NB4 (cell line): ENCODE data around the gene CDH23.
A peak's percentile ranks its signal among the peaks of the same experiment; 100 is the strongest.

Experiments used
- DNase-seq: peaks from one replicate; pipeline ENCODE4 v3.0.0; 2010; ENCODE audit warnings: low read depth
- H3K4me3 ChIP-seq: one replicate; pipeline ENCODE4 v1.5.1; 2011; ENCODE audit warnings: mild to moderate bottlenecking, low read depth, low read length, moderate library complexity
- CTCF ChIP-seq: IDR thresholded peaks from one replicate; pipeline ENCODE4 v1.5.1; 2012; ENCODE audit warnings: low read depth, low read length
- MAX ChIP-seq: IDR thresholded peaks from 2 replicates; pipeline ENCODE4 v1.6.1; 2011; ENCODE audit warnings: low read depth, low read length
- MYC ChIP-seq: IDR thresholded peaks from 2 replicates; pipeline ENCODE4 v1.6.1; 2011; ENCODE audit warnings: low read depth, low read length
- POLR2A ChIP-seq: IDR thresholded peaks from 2 replicates; pipeline ENCODE4 v1.6.1; 2011; ENCODE audit warnings: mild to moderate bottlenecking; ENCODE audit not compliant: insufficient read length; ENCODE audit errors: extremely low read depth

CDH23 gene

GRCh38 chr10:71472912-71473311 is 76.2 kb downstream of the CDH23 start:
- DNase-seq = no peak
- TF ChIP-seq POLR2A (no peak), MAX (no peak), CTCF (no peak), MYC (no peak)

DNA sequence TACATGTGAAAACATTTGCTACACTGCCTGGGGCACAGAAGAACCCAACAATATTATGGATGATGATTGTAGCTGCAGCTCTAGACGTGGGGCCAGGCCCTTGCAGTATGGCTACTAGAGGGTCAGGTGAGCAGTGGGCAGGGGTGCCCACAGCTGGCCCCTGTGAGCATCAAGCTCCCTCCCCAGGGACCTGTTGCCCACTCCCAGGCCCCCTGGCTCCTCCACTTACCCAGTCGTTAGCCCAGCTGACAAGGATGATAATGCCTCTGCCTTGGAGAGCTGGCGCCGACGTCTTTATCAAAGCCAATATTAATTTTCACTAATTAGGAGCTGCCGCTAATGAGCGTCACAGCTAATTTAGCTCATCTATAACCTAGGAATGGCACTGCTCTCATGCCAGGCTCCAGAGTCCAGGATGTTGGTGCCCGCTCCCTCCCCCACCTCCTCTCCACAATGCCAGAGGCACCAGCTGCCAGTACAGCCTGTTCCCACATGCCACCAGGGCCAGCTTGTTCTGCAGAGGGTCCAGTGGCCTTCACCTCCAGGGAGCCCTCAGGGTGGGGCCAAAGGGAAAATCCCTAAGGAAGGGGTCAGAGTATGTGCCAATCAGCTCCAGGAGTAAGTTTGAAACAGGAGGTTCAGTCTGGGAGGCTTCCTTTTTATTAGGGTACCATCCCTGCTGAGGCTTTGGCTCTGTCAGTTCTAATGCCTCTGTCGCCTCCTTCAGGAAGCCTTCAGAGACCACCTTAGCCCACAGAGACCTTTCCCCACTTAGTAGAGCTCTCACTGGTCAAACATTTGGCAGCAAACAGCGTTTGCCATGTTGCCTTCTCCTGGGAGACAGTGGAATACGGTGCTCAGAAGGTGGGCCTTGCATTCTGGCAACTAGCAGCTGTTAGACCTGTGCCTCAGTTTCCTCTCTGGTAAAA is 77.2 kb downstream of the CDH23 start:
- no peak for TF ChIP-seq MAX
- TF ChIP-seq MYC = no peak
- no peak for TF ChIP-seq CTCF
- TF ChIP-seq POLR2A = no peak
- no peak for DNase-seq
- no peak overlapping the region for H3K4me3 ChIP-seq

More at GRCh38 chr10:71472912-71473311, 76.2 kb downstream of the CDH23 start:
- H3K4me3 ChIP-seq = no peak overlapping the region

DNA sequence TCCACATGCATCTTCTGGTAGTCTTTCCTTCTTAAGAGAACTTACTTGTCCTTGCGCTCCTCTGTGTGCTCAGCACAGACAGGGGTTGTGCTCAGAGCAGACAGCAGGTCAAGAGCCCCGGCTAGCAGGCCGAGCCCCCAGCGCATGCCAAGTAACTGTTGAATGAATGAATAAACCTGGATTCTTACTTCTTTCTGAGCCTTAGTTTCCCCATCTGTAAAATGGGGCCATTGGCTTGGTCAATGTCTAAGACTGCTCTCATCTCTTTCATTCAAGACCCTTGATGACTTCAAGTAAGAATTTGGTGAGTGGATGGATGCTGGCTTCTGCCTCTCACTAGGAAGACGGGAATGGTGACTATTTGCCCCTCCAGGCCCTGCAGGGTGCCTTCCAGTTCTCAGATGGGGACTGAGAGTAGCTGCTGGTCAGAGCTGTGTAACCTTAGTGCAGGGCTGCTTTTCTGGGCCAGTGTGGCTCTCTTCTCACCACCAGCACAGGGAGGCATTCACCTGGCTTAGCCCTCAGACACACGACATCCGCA is 78.1 kb downstream of the CDH23 start:
- TF ChIP-seq POLR2A = no peak
- no peak for TF ChIP-seq MYC
- no peak for TF ChIP-seq MAX
- TF ChIP-seq CTCF = no peak
- no peak for DNase-seq
- no peak overlapping the region for H3K4me3 ChIP-seq

- no peak overlapping the region for H3K4me3 ChIP-seq
- TF ChIP-seq MYC (no peak), CTCF (no peak), POLR2A (no peak), MAX (no peak)
- peak; percentile 23 for DNase-seq
Measured at GRCh38 chr10:71475243-71475871, 78.6 kb downstream of the CDH23 start.

- TF ChIP-seq POLR2A (no peak), MAX (no peak), MYC (no peak), CTCF (no peak)
- DNase-seq = no peak
- H3K4me3 ChIP-seq = no peak overlapping the region
Measured at GRCh38 chr10:71476228-71477011, 79.7 kb downstream of the CDH23 start.
